B cell (primary cell): ENCODE measurements around the gene RBMS3. TPM values are rescaled to one million over a fixed set of nuclear protein-coding genes. Genes with fewer than 3 reads are reported as not detected.

Experiments used
- ATAC-seq: fragments of 200-7000 bp; cut with Tn5 transposase; one replicate; pipeline ENCODE4 v1.10.0; 2021; ENCODE audit warnings: low read depth, mild to moderate bottlenecking, moderate number of reproducible peaks, moderate library complexity
- CTCF ChIA-PET: fragments of 350-600 bp; sonication (Branson Sonifier 250); formaldehyde crosslinking; loops from one replicate; lab custom pipeline; 2021; ENCODE audit warnings: antibody characterized with exemption, inconsistent platforms; lab: Charles Lee
- POLR2A ChIA-PET: fragments of 350-600 bp; sonication (Branson Sonifier 250); formaldehyde crosslinking; loops from one replicate; lab custom pipeline; 2021; ENCODE audit warnings: antibody characterized with exemption; lab: Charles Lee
- DNase-seq: peaks from one replicate; pipeline ENCODE4 v3.0.0; 2013
- H2AFZ ChIP-seq: 2 replicates; pipeline ENCODE4 v1.6.1; 2012; ENCODE audit warnings: mild to moderate bottlenecking, low read depth, low read length; ENCODE audit not compliant: insufficient read depth, poor library complexity, severe bottlenecking
- H3K27ac ChIP-seq, 2 donors: 1 replicate in 1 of 2; 2 replicates in 1 of 2; pipeline ENCODE4 v1.5.1; 2012 to 2013; ENCODE audit warnings: low read length in 2 of 2, mild to moderate bottlenecking in 2 of 2, moderate library complexity in 1 of 2
- H3K27me3 ChIP-seq, 4 experiments: fragments of 200-600 bp in 1 of 4; sonication (generic) in 1 of 4; replicated peaks in 1 of 4; 1 replicate in 2 of 4; 2 replicates in 2 of 4; pipeline versions ENCODE4 v1.6.1 to v1.7.0; 2013 to 2016; ENCODE audit warnings: low read length in 3 of 4, mild to moderate bottlenecking in 2 of 4, mixed read lengths in 1 of 4, moderate library complexity in 1 of 4; ENCODE audit not compliant: insufficient read depth in 4 of 4, control insufficient read depth in 3 of 4; ENCODE audit errors: control extremely low read depth in 1 of 4
- H3K36me3 ChIP-seq, 2 experiments: replicated peaks in 1 of 2; 1 replicate in 1 of 2; 2 replicates in 1 of 2; pipeline versions ENCODE4 v1.6.1 to v1.7.1; 2013; ENCODE audit warnings: low read length in 1 of 2; ENCODE audit not compliant: insufficient read depth in 2 of 2, control insufficient read depth in 1 of 2; ENCODE audit errors: control extremely low read depth in 1 of 2, extremely low read depth in 1 of 2
- H3K4me1 ChIP-seq, 2 donors: fragments of 200-600 bp in 1 of 2; sonication (generic) in 1 of 2; 1 replicate in 1 of 2; 2 replicates in 1 of 2; pipeline versions ENCODE4 v1.5.1 to v1.6.1; 2013 to 2017; ENCODE audit warnings: low read length in 2 of 2; ENCODE audit not compliant: control insufficient read depth in 2 of 2, insufficient read depth in 2 of 2
- H3K4me2 ChIP-seq: replicated peaks from 2 replicates; pipeline ENCODE3; 2012; ENCODE audit warnings: mild to moderate bottlenecking, low read depth, low read length; ENCODE audit not compliant: poor library complexity, severe bottlenecking
- H3K4me3 ChIP-seq, 5 experiments: fragments of 200-600 bp in 1 of 5; sonication (generic) in 1 of 5; 1 replicate in 3 of 5; 2 replicates in 2 of 5; pipeline versions ENCODE4 v1.5.1 to v1.7.0; 2011 to 2016; ENCODE audit warnings: low read length in 4 of 5, mild to moderate bottlenecking in 4 of 5, low read depth in 2 of 5, control low read depth in 1 of 5, moderate library complexity in 1 of 5; ENCODE audit not compliant: insufficient read depth in 1 of 5; ENCODE audit errors: control extremely low read depth in 1 of 5, extremely low read depth in 1 of 5
- H3K79me2 ChIP-seq: fragments of 200-600 bp; sonication (generic); one replicate; pipeline ENCODE4 v1.6.0; 2016; ENCODE audit warnings: low read length; ENCODE audit not compliant: control insufficient read depth, insufficient read depth
- H3K9ac ChIP-seq: fragments of 200-600 bp; sonication (generic); 2 replicates; pipeline ENCODE4 v1.6.1; 2017; ENCODE audit warnings: mild to moderate bottlenecking, low read length, moderate library complexity
- H3K9me3 ChIP-seq, 3 donors: one replicate each; pipeline versions ENCODE4 v1.6.1 to v1.7.1; 2013; ENCODE audit warnings: low read length in 2 of 3; ENCODE audit not compliant: control insufficient read depth in 2 of 3, insufficient read depth in 1 of 3; ENCODE audit errors: control extremely low read depth in 1 of 3
- H4K20me1 ChIP-seq: 2 replicates; pipeline ENCODE4 v1.6.0; 2012; ENCODE audit warnings: mild to moderate bottlenecking, low read length; ENCODE audit not compliant: insufficient read depth, control insufficient read depth, poor library complexity, severe bottlenecking
- H3K27ac Mint-ChIP-seq: one replicate; pipeline ENCODE4 v1.8.0; 2021; ENCODE audit warnings: mixed read lengths
- H3K27me3 Mint-ChIP-seq: one replicate; pipeline ENCODE4 v1.8.0; 2021; ENCODE audit warnings: mixed read lengths
- H3K4me1 Mint-ChIP-seq: one replicate; pipeline ENCODE4 v1.8.0; 2021; ENCODE audit warnings: mixed read lengths
- H3K4me3 Mint-ChIP-seq: one replicate; pipeline ENCODE4 v1.8.0; 2021; ENCODE audit warnings: mixed read lengths
- H3K9me3 Mint-ChIP-seq: one replicate; pipeline ENCODE4 v1.8.0; 2022; ENCODE audit warnings: mixed read lengths; ENCODE audit not compliant: insufficient read depth
- EZH2 ChIP-seq: IDR thresholded peaks from 2 replicates; pipeline ENCODE4 v1.6.1; 2012; ENCODE audit warnings: borderline replicate concordance, low read depth, mild to moderate bottlenecking, moderate library complexity, low read length; ENCODE audit not compliant: insufficient read depth, poor library complexity, severe bottlenecking
- WGBS: methylation state at CpG from one replicate; pipeline ENCODE4 v1.1.5; 2013; ENCODE audit warnings: missing lambda C conversion rate; ENCODE audit not compliant: insufficient coverage; 5-methylcytosine and 5-hydroxymethylcytosine counted together
- intact Hi-C: fragments of 100-400 bp; cut with micrococcal nuclease; formaldehyde crosslinking; loops from one replicate; pipeline ENCODE4 v1.10.0; 2022
- polyA plus RNA-seq: library from polyadenylated mRNA; depleted of rRNA; stranded (reverse); fragments of >200 nt; gene quantifications from 2 replicates; pipeline ENCODE4 v1.2.3, GENCODE V29; 2012
- total RNA-seq, 2 donors: library from RNA; stranded (reverse); fragments of 120-200 nt in 1 of 2; gene quantifications; 1 replicate in 1 of 2; 2 replicates in 1 of 2; pipeline versions ENCODE4 v1.2.3 to v1.2.4, GENCODE V29; 2013 to 2022
- TF ChIP-seq, protein P1 (sequence below): fragments of 200-600 bp; IDR thresholded peaks from one replicate; pipeline ENCODE4 v1.8.0; 2022; ENCODE audit warnings: antibody characterized with exemption, mild to moderate bottlenecking

The RBMS3 gene
- total and polyA plus RNA-seq, 2 donors (not counting 1 experiment from before 2014, with no cell fraction given) = not detected

- Mint-ChIP-seq H3K4me3 (no peak overlapping the region), H3K9me3 (no peaks in the 10 kb centered on the region), H3K4me1 (peaks cover 4% of the 10 kb centered on the region), H3K27ac (no peak overlapping the region), H3K27me3 (no peaks in the 10 kb centered on the region)
- ChIA-PET POLR2A (no interaction called here), CTCF (no interaction called here)
- Histone ChIP-seq H3K27ac (no peak overlapping the region), H2AFZ (no peak overlapping the region), H3K4me1 (no peaks in the 10 kb centered on the region), H3K9me3 (no peaks in the 10 kb centered on the region), H4K20me1 (no peaks in the 10 kb centered on the region), H3K36me3 (no peaks in the 10 kb centered on the region), H3K79me2 (no peaks in the 10 kb centered on the region), H3K4me2 (no peak overlapping the region), H3K9ac (no peak overlapping the region), H3K27me3 (peaks cover 0 to 2% (median 0%) of the 10 kb centered on the region in 4 experiments), H3K4me3 (no peak overlapping the region)
- WGBS = no CpG with 5 or more reads among the region's 3 CpGs
- DNase-seq (no peak), ATAC-seq (no peak)
- TF ChIP-seq, protein P1, sequence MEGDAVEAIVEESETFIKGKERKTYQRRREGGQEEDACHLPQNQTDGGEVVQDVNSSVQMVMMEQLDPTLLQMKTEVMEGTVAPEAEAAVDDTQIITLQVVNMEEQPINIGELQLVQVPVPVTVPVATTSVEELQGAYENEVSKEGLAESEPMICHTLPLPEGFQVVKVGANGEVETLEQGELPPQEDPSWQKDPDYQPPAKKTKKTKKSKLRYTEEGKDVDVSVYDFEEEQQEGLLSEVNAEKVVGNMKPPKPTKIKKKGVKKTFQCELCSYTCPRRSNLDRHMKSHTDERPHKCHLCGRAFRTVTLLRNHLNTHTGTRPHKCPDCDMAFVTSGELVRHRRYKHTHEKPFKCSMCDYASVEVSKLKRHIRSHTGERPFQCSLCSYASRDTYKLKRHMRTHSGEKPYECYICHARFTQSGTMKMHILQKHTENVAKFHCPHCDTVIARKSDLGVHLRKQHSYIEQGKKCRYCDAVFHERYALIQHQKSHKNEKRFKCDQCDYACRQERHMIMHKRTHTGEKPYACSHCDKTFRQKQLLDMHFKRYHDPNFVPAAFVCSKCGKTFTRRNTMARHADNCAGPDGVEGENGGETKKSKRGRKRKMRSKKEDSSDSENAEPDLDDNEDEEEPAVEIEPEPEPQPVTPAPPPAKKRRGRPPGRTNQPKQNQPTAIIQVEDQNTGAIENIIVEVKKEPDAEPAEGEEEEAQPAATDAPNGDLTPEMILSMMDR = no peak
- no peak for TF ChIP-seq EZH2
- intact Hi-C loops = no loop called here
Measured at GRCh38 chr3:29514170-29514569, 233.3 kb downstream of the RBMS3 start.

DNA sequence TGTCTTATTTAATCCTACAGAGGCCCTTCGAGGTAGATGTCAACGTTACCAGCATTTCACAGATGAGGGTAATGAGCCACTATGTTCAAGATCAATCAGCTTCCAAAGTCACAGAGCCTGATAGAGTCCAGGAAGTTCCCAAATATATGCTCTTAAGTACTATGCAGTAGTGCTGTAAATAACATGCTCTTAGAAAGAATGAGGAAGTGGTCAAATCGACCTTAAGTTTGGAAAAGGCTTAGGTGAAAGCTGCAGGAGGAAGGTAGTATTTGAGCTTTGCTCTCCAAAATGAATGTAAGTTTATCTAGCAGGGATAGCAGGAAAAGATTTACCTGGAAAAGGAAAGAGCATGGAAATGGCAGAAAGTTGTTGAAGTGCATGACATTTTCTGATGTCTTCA is 234.0 kb downstream of the RBMS3 start:
- H3K4me1 Mint-ChIP-seq = peaks cover 4% of the 10 kb centered on the region
- intact Hi-C loops = no loop called here
- CTCF ChIA-PET = no interaction called here

More for the DNA sequence above, 234.0 kb downstream of the RBMS3 start:
- no peak overlapping the region for H3K9ac ChIP-seq
- no peak overlapping the region for H3K27ac Mint-ChIP-seq
- no peaks in the 10 kb centered on the region for H3K79me2 ChIP-seq
- no peaks in the 10 kb centered on the region for H3K9me3 Mint-ChIP-seq
- ATAC-seq = no peak
- H3K4me3 ChIP-seq = no peak overlapping the region
- no peak overlapping the region for H3K4me3 Mint-ChIP-seq
- TF ChIP-seq, protein P1 = no peak
- TF ChIP-seq EZH2 = no peak
- H3K36me3 ChIP-seq = no peaks in the 10 kb centered on the region
- no peak overlapping the region for H2AFZ ChIP-seq
- WGBS = 0% methylated on average over 1 of the region's 3 CpGs
- no peaks in the 10 kb centered on the region for H4K20me1 ChIP-seq
- H3K27me3 ChIP-seq = peaks cover 0 to 2% (median 0%) of the 10 kb centered on the region in 4 experiments
- no peak overlapping the region for H3K27ac ChIP-seq
- no peaks in the 10 kb centered on the region for H3K4me1 ChIP-seq
- DNase-seq = no peak
- H3K4me2 ChIP-seq = no peak overlapping the region
- POLR2A ChIA-PET = no interaction called here
- no peaks in the 10 kb centered on the region for H3K9me3 ChIP-seq
- no peaks in the 10 kb centered on the region for H3K27me3 Mint-ChIP-seq
